ENCODE data around the gene WDR93.

- no peak for TF ChIP-seq CTCF (IDR thresholded peaks at IDR 0.05; ENCODE audit: low read length)
- no peak for TF ChIP-seq EZH2 (optimal IDR thresholded peaks at IDR 0.05; ENCODE audit: low read depth, low read length)
- TF ChIP-seq EZH2phosphoT487 (IDR thresholded peaks at IDR 0.05; ENCODE audit: low read length), result no peak
These were observed 58.9 kb downstream of the WDR93 start for GRCh38 chr15:89749526-89749925.

All from MM.1S (cell line).